ENCODE results near the gene MASP2.

The MASP2 gene

DNA sequence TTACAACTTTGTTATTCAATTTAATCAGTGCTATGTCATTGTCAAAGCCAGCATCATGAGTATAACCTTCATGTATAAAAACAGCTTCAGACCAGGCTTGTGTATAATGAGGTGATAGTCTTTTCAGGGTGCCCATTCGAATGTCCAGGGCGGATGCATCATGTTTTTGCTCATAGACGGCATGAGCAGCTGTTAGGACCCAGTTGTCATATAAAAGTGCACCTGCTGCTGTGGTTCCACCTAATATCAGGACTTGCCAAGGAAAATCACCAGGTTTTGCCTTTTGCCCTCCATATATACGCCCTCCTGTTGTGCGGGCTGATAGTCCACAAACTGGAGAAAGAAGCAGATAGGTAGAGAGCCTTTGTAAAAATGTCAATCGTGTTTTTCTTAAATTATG is 19.7 kb downstream of the MASP2 start:
- Histone ChIP-seq H3K4me1 (ENCODE audit: control insufficient read depth, low read length) (no peaks in the 10 kb centered on the region), H3K79me2 (ENCODE audit: control insufficient read depth, low read length) (peaks cover 4% of the 10 kb centered on the region; the same call in 1 of the 2 replicates), H3K4me3 (ENCODE audit: low read length) (no peak overlapping the region), H3K9me2 (replicated peaks; ENCODE audit: control insufficient read depth, low read length) (no peaks in the 10 kb centered on the region), H3K36me3 (ENCODE audit: control insufficient read depth, low read length) (peaks cover 58% of the 10 kb centered on the region), H3F3A (ENCODE audit: control insufficient read depth, insufficient read depth) (peaks cover 51% of the 10 kb centered on the region), H3K27ac (ENCODE audit: low read depth, low read length) (no peak overlapping the region), H3K4me2 (ENCODE audit: low read length) (no peak overlapping the region), H3K27me3 (ENCODE audit: control insufficient read depth, low read length) (no peaks in the 10 kb centered on the region), H4K20me1 (ENCODE audit: control insufficient read depth, insufficient read depth, low read depth, low read length) (peaks cover 8% of the 10 kb centered on the region; the same call in 1 of the 2 replicates), H3K9me3 (ENCODE audit: control insufficient read depth, insufficient read depth, low read length) (no peaks in the 10 kb centered on the region)
- TF ChIP-seq EZH2phosphoT487 (IDR thresholded peaks at IDR 0.05; ENCODE audit: borderline replicate concordance, low read length): no peak
- TF ChIP-seq, protein P1, sequence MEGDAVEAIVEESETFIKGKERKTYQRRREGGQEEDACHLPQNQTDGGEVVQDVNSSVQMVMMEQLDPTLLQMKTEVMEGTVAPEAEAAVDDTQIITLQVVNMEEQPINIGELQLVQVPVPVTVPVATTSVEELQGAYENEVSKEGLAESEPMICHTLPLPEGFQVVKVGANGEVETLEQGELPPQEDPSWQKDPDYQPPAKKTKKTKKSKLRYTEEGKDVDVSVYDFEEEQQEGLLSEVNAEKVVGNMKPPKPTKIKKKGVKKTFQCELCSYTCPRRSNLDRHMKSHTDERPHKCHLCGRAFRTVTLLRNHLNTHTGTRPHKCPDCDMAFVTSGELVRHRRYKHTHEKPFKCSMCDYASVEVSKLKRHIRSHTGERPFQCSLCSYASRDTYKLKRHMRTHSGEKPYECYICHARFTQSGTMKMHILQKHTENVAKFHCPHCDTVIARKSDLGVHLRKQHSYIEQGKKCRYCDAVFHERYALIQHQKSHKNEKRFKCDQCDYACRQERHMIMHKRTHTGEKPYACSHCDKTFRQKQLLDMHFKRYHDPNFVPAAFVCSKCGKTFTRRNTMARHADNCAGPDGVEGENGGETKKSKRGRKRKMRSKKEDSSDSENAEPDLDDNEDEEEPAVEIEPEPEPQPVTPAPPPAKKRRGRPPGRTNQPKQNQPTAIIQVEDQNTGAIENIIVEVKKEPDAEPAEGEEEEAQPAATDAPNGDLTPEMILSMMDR (IDR thresholded peaks at IDR 0.05; ENCODE audit: low read depth, low read length, poor library complexity, severe bottlenecking): no peak

DNA sequence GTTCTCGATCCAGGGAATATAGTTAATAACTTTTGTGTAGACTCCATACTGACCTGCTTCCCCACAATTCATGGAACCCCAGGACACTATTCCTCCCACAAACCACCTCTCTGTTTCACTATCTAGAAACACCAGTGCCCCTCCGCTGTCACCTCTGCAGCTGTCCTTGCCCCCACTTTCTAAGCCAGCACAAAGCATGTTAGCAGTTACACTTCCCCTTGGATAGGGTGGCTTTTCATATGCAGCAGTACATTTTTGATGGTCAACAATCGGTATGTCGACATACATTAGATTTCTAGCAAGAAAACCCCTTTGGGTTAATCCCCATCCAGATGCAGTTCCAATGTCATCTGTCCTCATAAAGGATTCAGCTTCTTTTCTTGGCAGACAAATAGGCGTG is 20.1 kb downstream of the MASP2 start:
- Histone ChIP-seq H3K27me3 (ENCODE audit: control insufficient read depth, low read length) (no peaks in the 10 kb centered on the region), H3K36me3 (ENCODE audit: control insufficient read depth, low read length) (peaks cover 62% of the 10 kb centered on the region), H3K4me1 (ENCODE audit: control insufficient read depth, low read length) (no peaks in the 10 kb centered on the region), H3F3A (ENCODE audit: control insufficient read depth, insufficient read depth) (peaks cover 51% of the 10 kb centered on the region), H3K9me3 (ENCODE audit: control insufficient read depth, insufficient read depth, low read length) (no peaks in the 10 kb centered on the region), H3K4me3 (ENCODE audit: low read length) (no peak overlapping the region), H3K27ac (ENCODE audit: low read depth, low read length) (no peak overlapping the region), H3K4me2 (ENCODE audit: low read length) (no peak overlapping the region), H3K9me2 (replicated peaks; ENCODE audit: control insufficient read depth, low read length) (no peaks in the 10 kb centered on the region), H3K79me2 (ENCODE audit: control insufficient read depth, low read length) (peaks cover 4% of the 10 kb centered on the region; the same call in 1 of the 2 replicates), H4K20me1 (ENCODE audit: control insufficient read depth, insufficient read depth, low read depth, low read length) (peaks cover 8% of the 10 kb centered on the region; the same call in 1 of the 2 replicates)
- TF ChIP-seq, protein P1 (IDR thresholded peaks at IDR 0.05; ENCODE audit: low read depth, low read length, poor library complexity, severe bottlenecking): no peak
- no peak for TF ChIP-seq EZH2phosphoT487 (IDR thresholded peaks at IDR 0.05; ENCODE audit: borderline replicate concordance, low read length)

- no peak overlapping the region for H3K4me3 ChIP-seq (ENCODE audit: low read length)
- no peaks in the 10 kb centered on the region for H3K4me1 ChIP-seq (ENCODE audit: control insufficient read depth, low read length)
- no peaks in the 10 kb centered on the region for H3K9me2 ChIP-seq (replicated peaks; ENCODE audit: control insufficient read depth, low read length)
- H3K27ac ChIP-seq (ENCODE audit: low read depth, low read length): no peak overlapping the region
- H3K27me3 ChIP-seq (ENCODE audit: control insufficient read depth, low read length): no peaks in the 10 kb centered on the region
- no peaks in the 10 kb centered on the region for H3K9me3 ChIP-seq (ENCODE audit: control insufficient read depth, insufficient read depth, low read length)
- H3K79me2 ChIP-seq (ENCODE audit: control insufficient read depth, low read length): peaks cover 4% of the 10 kb centered on the region; the same call in 1 of the 2 replicates
- peaks cover 70% of the 10 kb centered on the region for H3K36me3 ChIP-seq (ENCODE audit: control insufficient read depth, low read length)
- no peak overlapping the region for H3K4me2 ChIP-seq (ENCODE audit: low read length)
- peaks cover 8% of the 10 kb centered on the region; the same call in 1 of the 2 replicates for H4K20me1 ChIP-seq (ENCODE audit: control insufficient read depth, insufficient read depth, low read depth, low read length)
- TF ChIP-seq, protein P1 (IDR thresholded peaks at IDR 0.05; ENCODE audit: low read depth, low read length, poor library complexity, severe bottlenecking): no peak
- no peak for TF ChIP-seq EZH2phosphoT487 (IDR thresholded peaks at IDR 0.05; ENCODE audit: borderline replicate concordance, low read length)
- peaks cover 51% of the 10 kb centered on the region for H3F3A ChIP-seq (ENCODE audit: control insufficient read depth, insufficient read depth)
Measured at GRCh38 chr1:11026052-11026451, 21.0 kb downstream of the MASP2 start.
